Ishikawa (cell line): ENCODE measurements around the gene ABCA2.

Source experiments
- CEBPB ChIP-seq: IDR thresholded peaks from 2 replicates; pipeline ENCODE4 v1.6.1; 2012
- CREB1 ChIP-seq: IDR thresholded peaks from 2 replicates; pipeline ENCODE4 v1.6.1; 2012; ENCODE audit warnings: low read depth
- EGR1 ChIP-seq: IDR thresholded peaks from 2 replicates; pipeline ENCODE4 v1.6.1; 2012
- EP300 ChIP-seq: IDR thresholded peaks from 2 replicates; pipeline ENCODE4 v1.6.1; 2012; ENCODE audit warnings: borderline replicate concordance
- FOXM1 ChIP-seq: IDR thresholded peaks from 2 replicates; pipeline ENCODE4 v1.6.1; 2012; ENCODE audit warnings: low read depth, borderline replicate concordance
- NFIC ChIP-seq: IDR thresholded peaks from 2 replicates; pipeline ENCODE4 v1.6.1; 2012
- RAD21 ChIP-seq: IDR thresholded peaks from 2 replicates; pipeline ENCODE4 v1.6.1; 2012; ENCODE audit warnings: low read depth
- TAF1 ChIP-seq: IDR thresholded peaks from 2 replicates; pipeline ENCODE4 v1.6.1; 2012; ENCODE audit warnings: low read depth, mild to moderate bottlenecking
- TCF12 ChIP-seq: IDR thresholded peaks from 2 replicates; pipeline ENCODE4 v1.6.1; 2012; ENCODE audit warnings: low read depth
- TEAD4 ChIP-seq: IDR thresholded peaks from 2 replicates; pipeline ENCODE4 v1.6.1; 2012
- YY1 ChIP-seq: IDR thresholded peaks from 2 replicates; pipeline ENCODE4 v1.6.1; 2012; ENCODE audit warnings: low read depth
- ZBTB7A ChIP-seq: IDR thresholded peaks from 2 replicates; pipeline ENCODE4 v1.6.1; 2012; ENCODE audit warnings: low read depth
- TF ChIP-seq, protein P1 (sequence below): IDR thresholded peaks from 2 replicates; pipeline ENCODE4 v1.6.1; 2012
- TF ChIP-seq, protein P2 (sequence below): IDR thresholded peaks from 2 replicates; pipeline ENCODE4 v1.6.1; 2012; ENCODE audit warnings: low read depth, mild to moderate bottlenecking
- TF ChIP-seq, protein P3 (sequence below): IDR thresholded peaks from 2 replicates; pipeline ENCODE4 v1.6.1; 2012

ABCA2 gene

DNA sequence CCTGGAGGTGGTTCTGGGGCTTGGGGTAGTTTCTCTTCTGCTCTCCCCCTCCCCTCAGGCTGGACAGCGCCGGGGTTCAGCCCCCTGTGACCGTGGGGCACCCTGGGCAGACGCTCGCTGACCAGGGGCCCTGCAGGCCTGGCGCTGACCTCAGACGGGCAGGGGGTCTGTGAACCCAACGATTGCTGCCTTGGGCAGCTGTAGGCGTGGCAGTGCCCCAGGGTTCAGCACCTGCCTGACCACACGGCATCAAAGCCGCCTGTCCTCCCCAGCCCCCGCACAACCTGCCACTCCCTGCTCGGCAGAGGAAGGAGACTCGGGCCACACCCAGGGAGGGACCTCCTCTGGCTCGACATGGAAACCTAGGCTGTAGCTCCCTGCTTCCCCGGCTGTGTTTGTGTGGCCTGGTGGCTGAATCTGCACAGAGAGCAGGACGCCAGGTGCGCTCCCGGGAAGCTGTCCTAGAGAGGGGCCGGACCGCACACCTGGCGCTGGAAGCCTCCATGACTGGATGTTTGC lies 63.8 kb downstream of the ABCA2 start:
- TF ChIP-seq, protein P1, sequence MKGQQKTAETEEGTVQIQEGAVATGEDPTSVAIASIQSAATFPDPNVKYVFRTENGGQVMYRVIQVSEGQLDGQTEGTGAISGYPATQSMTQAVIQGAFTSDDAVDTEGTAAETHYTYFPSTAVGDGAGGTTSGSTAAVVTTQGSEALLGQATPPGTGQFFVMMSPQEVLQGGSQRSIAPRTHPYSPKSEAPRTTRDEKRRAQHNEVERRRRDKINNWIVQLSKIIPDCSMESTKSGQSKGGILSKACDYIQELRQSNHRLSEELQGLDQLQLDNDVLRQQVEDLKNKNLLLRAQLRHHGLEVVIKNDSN: no peak
- TF ChIP-seq, protein P2, sequence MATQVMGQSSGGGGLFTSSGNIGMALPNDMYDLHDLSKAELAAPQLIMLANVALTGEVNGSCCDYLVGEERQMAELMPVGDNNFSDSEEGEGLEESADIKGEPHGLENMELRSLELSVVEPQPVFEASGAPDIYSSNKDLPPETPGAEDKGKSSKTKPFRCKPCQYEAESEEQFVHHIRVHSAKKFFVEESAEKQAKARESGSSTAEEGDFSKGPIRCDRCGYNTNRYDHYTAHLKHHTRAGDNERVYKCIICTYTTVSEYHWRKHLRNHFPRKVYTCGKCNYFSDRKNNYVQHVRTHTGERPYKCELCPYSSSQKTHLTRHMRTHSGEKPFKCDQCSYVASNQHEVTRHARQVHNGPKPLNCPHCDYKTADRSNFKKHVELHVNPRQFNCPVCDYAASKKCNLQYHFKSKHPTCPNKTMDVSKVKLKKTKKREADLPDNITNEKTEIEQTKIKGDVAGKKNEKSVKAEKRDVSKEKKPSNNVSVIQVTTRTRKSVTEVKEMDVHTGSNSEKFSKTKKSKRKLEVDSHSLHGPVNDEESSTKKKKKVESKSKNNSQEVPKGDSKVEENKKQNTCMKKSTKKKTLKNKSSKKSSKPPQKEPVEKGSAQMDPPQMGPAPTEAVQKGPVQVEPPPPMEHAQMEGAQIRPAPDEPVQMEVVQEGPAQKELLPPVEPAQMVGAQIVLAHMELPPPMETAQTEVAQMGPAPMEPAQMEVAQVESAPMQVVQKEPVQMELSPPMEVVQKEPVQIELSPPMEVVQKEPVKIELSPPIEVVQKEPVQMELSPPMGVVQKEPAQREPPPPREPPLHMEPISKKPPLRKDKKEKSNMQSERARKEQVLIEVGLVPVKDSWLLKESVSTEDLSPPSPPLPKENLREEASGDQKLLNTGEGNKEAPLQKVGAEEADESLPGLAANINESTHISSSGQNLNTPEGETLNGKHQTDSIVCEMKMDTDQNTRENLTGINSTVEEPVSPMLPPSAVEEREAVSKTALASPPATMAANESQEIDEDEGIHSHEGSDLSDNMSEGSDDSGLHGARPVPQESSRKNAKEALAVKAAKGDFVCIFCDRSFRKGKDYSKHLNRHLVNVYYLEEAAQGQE: peak; percentile 41; the same call in 1 of the 2 replicates

DNA sequence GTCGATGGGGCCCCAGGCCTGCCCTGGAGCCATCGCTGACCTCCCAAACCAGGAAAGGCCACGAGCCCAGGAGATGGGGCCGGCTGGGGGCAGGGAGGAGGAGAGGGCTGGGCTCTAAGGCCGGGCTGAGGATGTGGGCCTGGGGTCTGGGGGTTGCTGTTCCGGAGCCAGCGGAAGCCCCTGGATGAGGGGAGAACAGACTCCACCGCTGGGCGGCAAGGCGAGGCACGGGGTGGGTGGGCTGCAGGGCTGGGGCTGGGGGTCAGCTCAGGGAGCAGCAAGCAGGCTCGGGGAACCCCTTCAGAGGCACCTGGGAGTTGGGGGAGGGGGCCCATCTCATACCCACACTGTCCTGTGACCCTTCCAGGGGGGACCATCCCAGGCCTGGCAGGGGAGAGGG lies 64.3 kb downstream of the ABCA2 start:
- TF ChIP-seq NFIC (no peak), TAF1 (no peak), EGR1 (no peak), TEAD4 (no peak), FOXM1 (no peak), TCF12 (no peak), ZBTB7A (no peak), YY1 (no peak), RAD21 (no peak), CEBPB (no peak), CREB1 (no peak)
- TF ChIP-seq, protein P2: no peak
- TF ChIP-seq, protein P3, sequence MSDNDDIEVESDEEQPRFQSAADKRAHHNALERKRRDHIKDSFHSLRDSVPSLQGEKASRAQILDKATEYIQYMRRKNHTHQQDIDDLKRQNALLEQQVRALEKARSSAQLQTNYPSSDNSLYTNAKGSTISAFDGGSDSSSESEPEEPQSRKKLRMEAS: no peak

DNA sequence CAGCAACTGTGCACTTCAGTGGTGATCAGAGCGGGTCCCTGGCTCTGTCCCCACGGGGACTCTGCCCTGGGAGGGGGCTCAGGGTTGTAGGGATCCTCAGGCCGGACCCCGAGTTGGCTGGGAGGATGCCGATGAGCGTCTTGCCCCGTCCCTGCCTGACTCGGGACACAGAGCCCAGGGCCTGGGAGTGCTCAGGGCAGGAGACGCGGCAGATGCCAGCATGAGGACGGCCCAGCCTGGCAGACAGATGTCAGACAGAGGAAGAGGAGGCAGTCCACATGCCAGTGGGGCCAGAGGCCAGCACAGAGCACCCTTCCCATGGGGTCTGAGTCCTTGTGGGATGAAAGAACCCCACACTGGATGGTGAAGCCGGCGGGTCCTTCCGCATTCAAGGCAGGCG lies 64.7 kb downstream of the ABCA2 start:
- TF ChIP-seq TAF1: no peak
- TF ChIP-seq, protein P3: no peak
- TF ChIP-seq NFIC: no peak
- TF ChIP-seq RAD21: no peak
- no peak for TF ChIP-seq TCF12
- TF ChIP-seq TEAD4: no peak
- TF ChIP-seq YY1: no peak
- no peak for TF ChIP-seq CEBPB
- TF ChIP-seq, protein P2: no peak
- no peak for TF ChIP-seq EP300

DNA sequence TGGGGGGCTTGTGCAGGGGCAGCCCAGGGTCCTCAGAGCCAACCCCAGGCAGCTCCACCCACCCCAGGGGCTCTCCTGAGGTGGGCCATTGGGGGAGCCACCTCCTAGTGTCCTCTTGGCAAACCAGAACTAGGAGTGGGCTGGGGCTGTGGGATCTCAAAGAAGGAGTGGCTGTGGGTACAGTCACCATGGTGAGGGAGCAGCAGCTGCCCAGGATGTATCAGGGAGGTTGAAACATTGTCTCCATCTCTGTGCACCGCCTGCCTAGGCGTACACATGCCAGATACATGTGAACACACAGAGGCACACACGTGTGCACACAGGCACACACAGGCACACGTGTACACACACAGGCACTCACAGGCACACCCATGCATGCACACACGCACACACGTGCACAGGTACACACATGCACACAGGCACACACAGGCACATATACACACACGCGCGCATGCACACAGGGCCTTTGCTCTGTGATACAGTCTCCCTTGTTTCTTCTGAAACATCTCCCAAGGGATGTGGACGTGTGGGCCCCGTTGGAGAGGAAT lies 65.3 kb downstream of the ABCA2 start:
- no peak for TF ChIP-seq TAF1
- TF ChIP-seq FOXM1: no peak
- TF ChIP-seq CEBPB: no peak
- no peak for TF ChIP-seq TCF12
- TF ChIP-seq EP300: no peak

DNA sequence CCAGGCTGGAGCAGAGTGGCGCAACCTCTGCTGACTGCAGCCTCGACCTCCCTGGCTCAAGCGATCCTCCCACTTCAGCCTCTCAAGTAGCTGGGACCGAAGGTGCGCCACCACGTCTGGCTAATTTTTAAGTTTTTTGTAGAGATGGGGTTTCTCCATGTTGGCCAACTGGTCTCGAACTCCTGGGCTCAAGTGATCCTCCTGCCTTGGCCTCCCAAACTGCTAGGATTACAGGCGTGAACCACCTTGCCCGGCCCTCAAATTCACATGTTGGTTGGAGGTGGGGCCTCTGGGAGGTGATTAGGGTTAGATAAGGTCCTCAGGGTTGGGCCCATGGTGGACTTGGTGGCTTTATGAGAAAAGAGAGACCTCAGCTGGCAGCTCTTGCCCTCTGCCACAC lies 65.9 kb downstream of the ABCA2 start:
- TF ChIP-seq, protein P3: no peak
- TF ChIP-seq CEBPB (no peak), CREB1 (no peak), ZBTB7A (no peak)
- TF ChIP-seq, protein P2: no peak
